GM19468 (cell line): ENCODE measurements around the gene MYO1C.
"Not testable (repeated sequence)": the region's sequence is repeated elsewhere in the genome, so short reads cannot be mapped to it uniquely, and the experiment has no call there.

Experiments used
- ATAC-seq: cut with Tn5 transposase; IDR thresholded peaks from one replicate; pipeline ENCODE4 v1.9.1; 2021; ENCODE audit warnings: mild to moderate bottlenecking, moderate library complexity, moderate number of reproducible peaks; ENCODE audit not compliant: unreplicated experiment; ENCODE audit errors: extremely low read depth

The MYO1C gene

GRCh38 chr17:1492249-1493206 lies at the start of gene MYO1C:
TSS of gene MYO1C (minus strand) at chr17:1492686. CDS start at chr17:1492487, 199 bp downstream.
- no peak for ATAC-seq

GRCh38 chr17:1541367-1541904 lies 49.0 kb upstream of the MYO1C start:
- no peak for ATAC-seq

GRCh38 chr17:1539811-1540210 lies 47.3 kb upstream of the MYO1C start:
- ATAC-seq, result no peak

- ATAC-seq, result no peak
Observed at GRCh38 chr17:1535737-1536136, 43.3 kb upstream of the MYO1C start.

GRCh38 chr17:1533661-1534325 lies 41.3 kb upstream of the MYO1C start:
- no peak for ATAC-seq

- ATAC-seq, result no peak
Observed at GRCh38 chr17:1532836-1533602, 40.5 kb upstream of the MYO1C start.

GRCh38 chr17:1529863-1530262 lies 37.4 kb upstream of the MYO1C start:
- no peak for ATAC-seq

- not testable (repeated sequence) for ATAC-seq
Observed at GRCh38 chr17:1526876-1527275, 34.4 kb upstream of the MYO1C start.

GRCh38 chr17:1522626-1523025 lies 30.1 kb upstream of the MYO1C start:
- ATAC-seq, result no peak

GRCh38 chr17:1521086-1521640 lies 28.7 kb upstream of the MYO1C start:
- no peak for ATAC-seq

GRCh38 chr17:1519678-1520077 lies 27.2 kb upstream of the MYO1C start:
- ATAC-seq, result no peak

GRCh38 chr17:1518410-1518809 lies 25.9 kb upstream of the MYO1C start:
- no peak for ATAC-seq

- peak; percentile 62 for ATAC-seq
Observed at GRCh38 chr17:1516388-1517161, 24.1 kb upstream of the MYO1C start, which contains the start of gene INPP5K. TSS of gene INPP5K (minus strand) at chr17:1516612. CDS start at chr17:1516499, 113 bp downstream.

GRCh38 chr17:1515640-1516387 lies 23.3 kb upstream of the MYO1C start:
- no peak for ATAC-seq

GRCh38 chr17:1512351-1512750 lies 19.9 kb upstream of the MYO1C start:
- no peak for ATAC-seq

- ATAC-seq, result no peak
Observed at GRCh38 chr17:1511756-1512321, 19.4 kb upstream of the MYO1C start.

GRCh38 chr17:1511290-1511689 lies 18.8 kb upstream of the MYO1C start:
- no peak for ATAC-seq

- no peak for ATAC-seq
Observed at GRCh38 chr17:1509290-1509881, 16.9 kb upstream of the MYO1C start.
